Skeletal muscle tissue (tissue), 4 donors: Measurements from ENCODE around the gene CCDC197. TPM values are rescaled to one million over a fixed set of nuclear protein-coding genes. Genes with fewer than 3 reads are reported as not detected.

Experiments used
- H3K27ac ChIP-seq: one replicate; pipeline ENCODE4 v1.7.0; 2013; ENCODE audit warnings: mild to moderate bottlenecking, low read depth, low read length, inconsistent platforms
- H3K27me3 ChIP-seq, 3 donors: one replicate each; pipeline ENCODE4 v1.7.0; 2013; ENCODE audit warnings: low read length in 3 of 3; ENCODE audit not compliant: control insufficient read depth in 3 of 3, insufficient read depth in 3 of 3
- H3K36me3 ChIP-seq, 3 donors: one replicate each; pipeline ENCODE4 v1.7.0; 2013; ENCODE audit warnings: low read length in 3 of 3; ENCODE audit not compliant: control insufficient read depth in 3 of 3, insufficient read depth in 3 of 3
- H3K4me1 ChIP-seq, 3 donors: one replicate each; pipeline ENCODE4 v1.7.0; 2013; ENCODE audit warnings: low read length in 3 of 3, mild to moderate bottlenecking in 3 of 3; ENCODE audit not compliant: control insufficient read depth in 3 of 3, insufficient read depth in 3 of 3
- H3K4me3 ChIP-seq, 3 donors: one replicate each; pipeline ENCODE4 v1.7.0; 2013; ENCODE audit warnings: low read length in 3 of 3
- H3K9ac ChIP-seq, 3 donors: one replicate each; pipeline ENCODE4 v1.7.0; 2013; ENCODE audit warnings: low read length in 3 of 3, mild to moderate bottlenecking in 3 of 3, moderate library complexity in 2 of 3, low read depth in 1 of 3
- H3K9me3 ChIP-seq, 3 donors: one replicate each; pipeline ENCODE4 v1.7.0; 2013; ENCODE audit warnings: low read length in 3 of 3; ENCODE audit not compliant: control insufficient read depth in 3 of 3
- total RNA-seq: library from RNA; depleted of rRNA; stranded (reverse); fragments of >200 nt; gene quantifications from one replicate; pipeline ENCODE4 v1.2.3, GENCODE V29; 2014
- donor health status: Osteomylitis.

CCDC197 gene
- total RNA-seq, 1 donor from 2014 or later, result not detected

DNA sequence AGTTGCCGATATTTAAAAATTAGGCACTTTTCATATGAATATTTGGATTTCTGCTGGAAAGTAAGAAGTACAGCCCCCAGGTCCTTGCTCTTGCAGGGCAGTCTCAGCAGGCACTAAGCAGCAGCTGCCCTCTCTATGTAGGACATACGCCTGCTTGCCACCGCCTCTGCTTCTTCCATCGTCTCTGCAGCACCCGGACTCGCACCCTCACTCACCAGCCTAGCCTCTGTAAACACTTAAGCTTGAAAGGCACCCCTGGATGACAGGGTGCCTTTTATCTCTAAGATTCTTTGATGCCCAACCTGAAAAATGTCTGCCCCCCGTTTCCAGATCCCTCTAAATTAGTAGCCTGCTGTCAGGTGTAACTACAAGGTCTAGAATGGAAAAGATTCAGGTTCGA, 48.0 kb downstream of the CCDC197 start:
- H3K9ac ChIP-seq, result no peak overlapping the region
- no peaks in the 10 kb centered on the region for H3K27me3 ChIP-seq
- no peak overlapping the region for H3K27ac ChIP-seq
- H3K9me3 ChIP-seq, result no peaks in the 10 kb centered on the region
- no peak overlapping the region for H3K4me3 ChIP-seq
- H3K36me3 ChIP-seq, result peaks cover 39 to 53% (median 49%) of the 10 kb centered on the region in 3 donors
- H3K4me1 ChIP-seq, result peaks cover 13 to 26% (median 15%) of the 10 kb centered on the region in 3 donors

DNA sequence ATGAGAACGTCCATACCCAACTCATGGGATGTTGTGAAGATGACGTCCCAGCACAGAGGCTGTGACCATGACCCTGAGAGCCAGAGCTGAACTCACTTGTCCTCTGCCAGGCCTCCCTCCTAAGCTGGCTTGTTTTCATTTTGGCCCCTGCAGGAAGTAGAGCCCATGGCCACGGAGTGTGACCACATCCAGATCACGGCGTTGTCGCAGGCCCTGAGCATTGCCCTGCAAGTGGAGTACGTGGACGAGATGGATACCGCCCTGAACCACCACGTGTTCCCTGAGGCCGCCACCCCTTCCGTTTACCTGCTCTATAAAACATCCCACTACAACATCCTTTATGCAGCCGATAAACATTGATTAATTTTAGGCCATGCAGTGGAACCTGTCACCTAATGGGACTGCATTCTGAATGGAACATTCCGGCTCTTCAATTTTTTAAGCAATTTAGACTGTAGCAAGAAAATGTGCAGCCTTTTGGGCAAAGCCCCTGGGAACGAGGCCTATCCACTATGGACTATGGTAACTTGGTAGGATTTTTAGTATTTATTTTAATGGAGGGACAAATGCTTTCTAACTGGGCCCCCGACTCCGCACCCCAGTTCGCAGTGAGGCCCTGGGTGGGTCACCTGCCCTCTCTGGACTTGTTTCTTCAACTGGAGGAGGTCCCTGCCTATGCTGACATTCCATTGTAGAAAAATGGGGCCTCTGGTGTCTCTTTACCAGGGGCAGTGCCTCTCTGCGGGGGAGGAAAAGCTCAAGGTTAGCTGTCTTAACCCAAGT, 48.7 kb downstream of the CCDC197 start:
- Histone ChIP-seq H3K4me1 (peaks cover 15 to 29% (median 18%) of the 10 kb centered on the region in 3 donors), H3K27me3 (no peaks in the 10 kb centered on the region), H3K4me3 (no peak overlapping the region), H3K36me3 (peaks cover 44 to 59% (median 55%) of the 10 kb centered on the region in 3 donors), H3K9me3 (no peaks in the 10 kb centered on the region), H3K9ac (no peak overlapping the region), H3K27ac (no peak overlapping the region)

DNA sequence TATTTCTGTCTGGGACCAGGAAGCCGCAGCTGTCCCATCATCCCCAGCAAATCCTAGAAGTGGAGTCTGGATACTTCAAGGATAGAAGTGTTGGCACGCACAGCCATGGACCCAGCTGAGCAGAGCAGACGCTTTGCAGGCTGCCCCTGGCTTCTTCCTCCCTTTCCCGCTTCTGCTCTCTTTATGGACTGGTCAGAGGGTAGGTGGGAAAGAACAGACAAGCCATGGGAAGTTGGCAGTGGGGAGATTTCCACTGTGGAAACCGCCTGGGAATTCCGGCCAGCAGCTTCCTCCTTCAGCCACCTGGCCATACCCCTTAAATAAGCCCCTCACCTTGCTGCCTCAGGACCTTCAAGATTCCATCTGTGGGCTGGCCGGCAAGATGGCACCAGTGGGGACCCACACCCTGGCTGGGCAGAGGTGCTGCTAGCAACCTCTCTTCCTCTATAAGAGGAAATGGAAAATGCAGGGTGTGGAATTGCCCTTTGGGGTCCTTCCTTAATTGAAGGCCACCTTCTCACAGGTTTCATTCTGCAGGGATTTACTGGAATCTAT, 49.7 kb downstream of the CCDC197 start:
- Histone ChIP-seq H3K27me3 (no peaks in the 10 kb centered on the region), H3K4me3 (no peak overlapping the region), H3K4me1 (peaks cover 17 to 35% (median 22%) of the 10 kb centered on the region in 3 donors), H3K27ac (no peak overlapping the region), H3K9ac (no peak overlapping the region), H3K36me3 (peaks cover 52 to 66% (median 63%) of the 10 kb centered on the region in 3 donors), H3K9me3 (no peaks in the 10 kb centered on the region)

DNA sequence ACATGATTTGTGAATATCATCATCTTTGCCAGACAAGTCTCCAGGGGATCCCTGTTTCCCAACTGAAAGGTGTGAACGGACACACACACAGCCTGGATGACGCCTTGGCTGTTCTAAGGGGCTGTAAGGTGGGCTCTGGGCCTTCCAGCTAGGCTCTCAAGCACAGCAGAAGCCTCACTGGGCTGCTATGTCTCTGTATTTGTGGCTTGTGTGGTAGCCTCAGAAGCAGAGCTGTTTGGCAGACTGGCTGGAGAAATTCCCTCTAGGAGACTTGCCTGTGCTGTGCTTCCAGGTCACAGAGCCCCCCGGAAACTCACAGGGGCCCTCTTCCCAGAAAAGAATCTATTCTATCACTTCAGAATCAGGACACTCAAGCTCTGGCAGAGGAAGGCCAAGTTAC, 50.5 kb downstream of the CCDC197 start:
- no peaks in the 10 kb centered on the region for H3K9me3 ChIP-seq
- peaks cover 18 to 36% (median 26%) of the 10 kb centered on the region in 3 donors for H3K4me1 ChIP-seq
- H3K4me3 ChIP-seq, result no peak overlapping the region
- H3K36me3 ChIP-seq, result peaks cover 60 to 74% (median 71%) of the 10 kb centered on the region in 3 donors
- no peaks in the 10 kb centered on the region for H3K27me3 ChIP-seq
- H3K9ac ChIP-seq, result no peak overlapping the region
- no peak overlapping the region for H3K27ac ChIP-seq

DNA sequence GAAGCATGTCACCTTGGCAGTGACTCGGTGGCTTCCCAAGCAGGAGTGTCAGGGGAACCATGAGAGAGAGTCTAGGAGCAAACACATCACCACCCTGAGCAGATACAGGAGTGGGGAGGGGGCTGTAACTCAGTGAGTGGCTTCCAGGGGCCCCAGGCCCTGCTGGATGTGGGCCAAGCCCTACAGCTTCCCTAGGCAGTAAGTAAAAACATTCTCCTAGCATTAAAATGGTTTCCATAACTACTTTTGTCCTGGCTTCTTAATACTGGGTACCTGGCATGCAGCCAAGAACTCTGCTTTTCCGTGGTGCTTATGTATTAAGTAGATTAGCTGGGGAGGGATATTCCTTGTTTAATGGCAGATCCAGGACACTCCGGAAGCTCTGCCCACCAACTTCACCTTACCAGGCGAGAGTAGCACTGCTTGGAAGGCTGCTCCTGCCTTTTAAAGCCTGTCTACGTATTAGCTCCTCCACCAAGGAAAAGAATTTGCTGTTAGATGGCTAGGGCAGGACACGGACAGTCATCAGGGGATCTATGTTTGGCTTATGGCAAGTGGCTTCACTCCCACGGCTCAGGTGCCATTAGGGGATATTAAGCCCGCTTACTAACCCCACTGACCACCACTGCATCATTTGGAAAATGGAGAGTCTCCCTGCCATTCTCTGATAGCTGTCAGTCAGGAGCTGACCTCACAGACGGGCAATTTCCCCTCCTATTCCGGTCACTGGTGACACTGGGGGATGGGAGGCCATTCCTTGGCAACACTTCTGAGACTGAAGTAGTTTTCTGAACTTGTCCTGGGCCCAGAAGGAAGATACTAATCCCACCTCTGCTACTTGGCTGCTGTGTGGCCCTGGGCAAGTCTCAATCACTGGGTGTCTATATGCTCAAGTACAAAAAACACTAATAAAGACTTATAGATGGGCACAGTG, 51.9 kb downstream of the CCDC197 start:
- H3K36me3 ChIP-seq, result peaks cover 63 to 76% (median 70%) of the 10 kb centered on the region in 3 donors
- no peak overlapping the region for H3K27ac ChIP-seq
- no peaks in the 10 kb centered on the region for H3K27me3 ChIP-seq
- H3K9ac ChIP-seq, result no peak overlapping the region
- no peak overlapping the region for H3K4me3 ChIP-seq
- no peaks in the 10 kb centered on the region for H3K9me3 ChIP-seq
- H3K4me1 ChIP-seq, result peaks cover 18 to 27% (median 21%) of the 10 kb centered on the region in 3 donors

DNA sequence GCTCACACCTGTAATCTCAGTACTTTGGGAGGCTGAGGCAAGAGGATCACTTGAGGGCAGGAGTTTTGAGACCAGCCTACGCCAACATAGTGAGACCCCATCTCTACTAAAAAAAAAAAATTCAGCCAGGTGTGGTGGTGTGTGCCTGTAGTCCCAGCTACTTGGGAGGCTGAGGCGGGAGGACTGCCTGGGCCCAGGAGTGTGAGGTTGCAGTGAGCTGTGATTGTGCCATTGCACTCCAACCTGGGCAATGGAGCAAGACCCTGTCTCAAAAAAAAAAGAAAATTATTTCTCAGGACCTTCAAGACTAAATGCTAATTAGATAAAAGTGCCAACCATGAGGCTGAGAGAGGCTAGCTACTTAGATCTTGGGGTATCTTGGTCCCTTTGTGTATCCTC, 52.5 kb downstream of the CCDC197 start:
- Histone ChIP-seq H3K4me3 (no peak overlapping the region), H3K4me1 (peaks cover 18 to 25% (median 21%) of the 10 kb centered on the region in 3 donors), H3K9me3 (no peaks in the 10 kb centered on the region), H3K27me3 (no peaks in the 10 kb centered on the region), H3K27ac (no peak overlapping the region), H3K36me3 (peaks cover 62 to 79% (median 75%) of the 10 kb centered on the region in 3 donors), H3K9ac (no peak overlapping the region)

DNA sequence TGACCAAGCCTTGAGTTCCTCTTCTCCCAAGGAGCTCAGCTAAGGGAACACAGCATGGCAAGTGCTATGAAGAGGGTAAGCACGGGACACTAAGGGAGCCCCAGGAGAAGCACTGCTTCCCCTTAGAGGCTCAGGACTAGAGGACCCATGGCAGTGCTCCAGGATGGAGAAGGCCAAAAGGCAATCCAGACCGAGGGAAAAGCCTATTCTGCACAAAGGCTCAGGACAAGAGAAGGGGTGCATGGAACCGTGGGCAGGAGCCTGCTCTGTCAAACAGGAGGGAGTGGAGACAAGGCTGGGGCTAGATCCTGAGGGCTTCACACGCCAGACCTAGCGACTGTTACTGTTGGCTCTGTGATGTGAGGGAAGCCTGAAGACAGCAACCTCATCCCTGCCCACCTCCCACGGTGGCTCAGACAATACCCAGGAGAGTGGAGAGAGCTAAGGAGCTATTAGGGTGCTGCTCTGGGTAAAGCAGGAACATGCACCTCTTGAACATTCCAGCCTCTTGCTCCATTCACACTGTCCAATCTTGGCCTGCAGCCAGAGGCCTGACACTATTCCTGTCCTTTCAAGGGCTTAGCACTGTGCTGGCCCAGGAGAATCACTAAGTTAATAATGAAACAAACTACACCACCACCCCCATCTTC, 53.3 kb downstream of the CCDC197 start:
- Histone ChIP-seq H3K9me3 (no peaks in the 10 kb centered on the region), H3K27ac (no peak overlapping the region), H3K36me3 (peaks cover 67 to 80% (median 80%) of the 10 kb centered on the region in 3 donors), H3K4me3 (no peak overlapping the region), H3K9ac (no peak overlapping the region), H3K4me1 (peaks cover 18 to 25% (median 21%) of the 10 kb centered on the region in 3 donors), H3K27me3 (no peaks in the 10 kb centered on the region)

DNA sequence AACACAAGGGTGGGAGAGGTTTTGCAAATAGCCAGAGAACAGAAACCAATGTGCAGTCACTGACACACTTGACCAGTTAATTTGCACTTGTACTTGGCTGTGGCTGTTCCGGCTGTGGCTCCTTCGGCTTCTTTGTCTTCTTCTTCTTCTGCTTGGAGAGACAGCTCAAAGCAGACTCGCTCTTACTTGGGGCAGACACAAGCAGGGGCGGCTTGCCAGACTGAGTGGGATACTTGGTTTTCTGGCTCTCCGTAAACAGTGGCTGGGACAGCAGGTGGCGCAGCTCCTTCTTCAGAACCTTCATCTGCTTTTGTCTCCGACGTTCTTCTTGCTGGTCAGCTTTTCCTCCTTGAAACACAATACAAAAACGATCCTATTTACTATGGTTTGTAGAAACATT, 54.0 kb downstream of the CCDC197 start:
- Histone ChIP-seq H3K4me1 (peaks cover 18 to 25% (median 21%) of the 10 kb centered on the region in 3 donors), H3K9ac (no peak overlapping the region), H3K4me3 (no peak overlapping the region), H3K9me3 (no peaks in the 10 kb centered on the region), H3K36me3 (peaks cover 67 to 80% (median 80%) of the 10 kb centered on the region in 3 donors), H3K27me3 (no peaks in the 10 kb centered on the region), H3K27ac (no peak overlapping the region)

DNA sequence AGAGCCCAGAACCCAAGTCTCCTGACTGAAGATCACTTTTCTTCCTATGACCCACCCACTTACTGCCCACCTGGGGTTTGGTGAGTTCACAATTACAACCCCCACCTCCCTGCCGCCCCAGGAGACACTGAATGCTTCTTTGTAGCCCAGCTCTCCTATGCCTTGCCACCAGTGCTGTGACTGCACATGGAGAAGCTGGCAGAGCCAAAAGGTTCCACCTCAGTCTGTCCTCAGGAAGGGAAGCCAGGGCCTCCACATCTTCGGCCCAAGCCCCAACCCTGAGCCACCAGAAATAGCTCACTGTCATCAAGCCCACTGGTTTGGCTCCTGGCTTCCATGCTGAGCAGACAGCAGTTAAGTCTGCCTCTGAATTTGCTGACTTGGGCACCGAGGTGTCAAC, 54.7 kb downstream of the CCDC197 start:
- H3K4me3 ChIP-seq, result no peak overlapping the region
- H3K9ac ChIP-seq, result no peak overlapping the region
- H3K9me3 ChIP-seq, result no peaks in the 10 kb centered on the region
- peaks cover 21 to 25% (median 21%) of the 10 kb centered on the region in 3 donors for H3K4me1 ChIP-seq
- H3K27ac ChIP-seq, result no peak overlapping the region
- no peaks in the 10 kb centered on the region for H3K27me3 ChIP-seq
- peaks cover 68 to 80% (median 77%) of the 10 kb centered on the region in 3 donors for H3K36me3 ChIP-seq
